K562 (cell line): ENCODE results near the gene DLGAP1. TPM values are rescaled to one million over a fixed set of nuclear protein-coding genes. Genes with fewer than 3 reads are reported as not detected.

Experiments
- BRD4 ChIP-seq: fragments of 200-600 bp; sonication (generic); IDR thresholded peaks from 2 replicates; pipeline ENCODE4 v1.6.1; 2017; ENCODE audit warnings: inconsistent platforms
- DDX20 ChIP-seq: fragments of 450-650 bp; IDR thresholded peaks from 2 replicates; pipeline ENCODE4 v1.6.1; 2016; ENCODE audit warnings: missing genetic modification characterization, low read depth, mild to moderate bottlenecking, missing compliant biosample characterization, moderate library complexity
- GTF2F1 ChIP-seq: IDR thresholded peaks from 2 replicates; pipeline ENCODE4 v1.6.1; 2011; ENCODE audit warnings: low read depth, low read length, improper control_type of control experiment
- HDAC2 ChIP-seq: fragments of 450-650 bp; IDR thresholded peaks from 2 replicates; pipeline ENCODE4 v1.6.1; 2016; ENCODE audit warnings: mild to moderate bottlenecking
- HIVEP1 ChIP-seq: fragments of 250-450 bp; sonication (Bioruptor Pico); IDR thresholded peaks from 2 replicates; pipeline ENCODE4 v1.4.0; 2020; ENCODE audit warnings: mild to moderate bottlenecking
- MECOM ChIP-seq: fragments of 250-450 bp; sonication (Bioruptor Pico); IDR thresholded peaks from 2 replicates; pipeline ENCODE4 v1.8.0; 2022; ENCODE audit warnings: inconsistent platforms
- PHF21A ChIP-seq: fragments of 450-650 bp; IDR thresholded peaks from 2 replicates; pipeline ENCODE4 v1.6.1; 2017; ENCODE audit warnings: low read depth, borderline replicate concordance
- RFX7 ChIP-seq: fragments of 250-450 bp; sonication (Bioruptor Pico); IDR thresholded peaks from 2 replicates; pipeline ENCODE4 v1.5.1; 2021; ENCODE audit warnings: mild to moderate bottlenecking
- SMARCE1 ChIP-seq: fragments of 450-650 bp; IDR thresholded peaks from 2 replicates; pipeline ENCODE4 v1.7.1; 2016; ENCODE audit warnings: mild to moderate bottlenecking
- SRSF1 ChIP-seq: fragments of 200-400 bp; formaldehyde crosslinking; IDR thresholded peaks from 2 replicates; pipeline ENCODE4 v1.6.1; 2017; ENCODE audit warnings: mild to moderate bottlenecking, low read depth, low read length, moderate library complexity
- TEAD1 ChIP-seq, 2 experiments: fragments of 450-650 bp in 1 of 2; sonication (generic) in 1 of 2; formaldehyde crosslinking; IDR thresholded peaks; 2 replicates each; pipeline versions ENCODE4 v1.4.0 to v1.8.0; 2020 to 2022; ENCODE audit warnings: mild to moderate bottlenecking in 2 of 2, missing genetic modification reagents in 1 of 2
- TEAD2 ChIP-seq: fragments of 450-650 bp; IDR thresholded peaks from 2 replicates; pipeline ENCODE4 v1.6.1; 2016; ENCODE audit warnings: missing genetic modification characterization, control low read depth, missing compliant biosample characterization
- ZNF551 ChIP-seq: fragments of 250-450 bp; sonication (Bioruptor Pico); IDR thresholded peaks from 2 replicates; pipeline ENCODE4 v1.5.0; 2021; ENCODE audit warnings: mild to moderate bottlenecking, moderate library complexity
- polyA plus RNA-seq, 8 experiments: library from polyadenylated mRNA; depleted of rRNA in 4 of 8; stranded (reverse) in 5 of 8; unstranded in 3 of 8; fragments of >200 nt; fragmentation: Nextera tagmentation in 2 of 8; fragmentation: Illumina TruSeq in 1 of 8; extraction: Ambion mirVana in 2 of 8; extraction: Trizol in 1 of 8; gene quantifications; 2 replicates each; pipeline versions ENCODE4 v1.2.1 to v1.2.3, GENCODE V29; 2011 to 2014; ENCODE audit warnings: inconsistent platforms in 1 of 8, missing spikeins in 1 of 8
- total RNA-seq, 7 experiments: library from RNA; depleted of rRNA in 6 of 7; stranded (reverse); fragments of >200 nt in 6 of 7; fragmentation: Illumina TruSeq in 2 of 7; extraction: Trizol in 2 of 7; gene quantifications; 2 replicates each; pipeline versions ENCODE4 v1.2.1 to v1.2.3, GENCODE V29; 2011 to 2021; ENCODE audit warnings: low replicate concordance in 1 of 7
- TF ChIP-seq, protein P1 (sequence below): IDR thresholded peaks from 3 replicates; pipeline ENCODE4 v1.6.1; 2011; ENCODE audit warnings: borderline replicate concordance, mild to moderate bottlenecking, moderate library complexity; ENCODE audit not compliant: insufficient read length; ENCODE audit errors: extremely low read depth
- TF ChIP-seq, protein P2 (sequence below): fragments of 250-450 bp; sonication (Bioruptor Pico); IDR thresholded peaks from 2 replicates; pipeline ENCODE4 v1.6.1; 2021; ENCODE audit warnings: mild to moderate bottlenecking
- TF ChIP-seq, protein P3 (sequence below), 3 experiments: fragments of 200-800 bp in 1 of 3; fragments of 250-450 bp in 1 of 3; fragments of 450-650 bp in 1 of 3; sonication (Bioruptor Pico) in 1 of 3; sonication (Bioruptor generic) in 1 of 3; formaldehyde crosslinking in 1 of 3; IDR thresholded peaks; 2 replicates each; pipeline versions ENCODE4 v1.6.1 to v1.8.0; 2016 to 2022; ENCODE audit warnings: mild to moderate bottlenecking in 2 of 3, missing genetic modification characterization in 2 of 3, missing compliant biosample characterization in 1 of 3, moderate library complexity in 1 of 3
- TF ChIP-seq, protein P4 (sequence below): fragments of 450-650 bp; IDR thresholded peaks from 2 replicates; pipeline ENCODE4 v1.7.1; 2018; ENCODE audit warnings: mild to moderate bottlenecking, low read depth; ENCODE audit not compliant: partially characterized antibody

DLGAP1 gene
- total and polyA plus RNA-seq, 9 of the 15 experiments (the other 6 are each of a cell fraction or from before 2014, with no cell fraction given), result 0.04 to 0.22 (median 0.08) TPM

DNA sequence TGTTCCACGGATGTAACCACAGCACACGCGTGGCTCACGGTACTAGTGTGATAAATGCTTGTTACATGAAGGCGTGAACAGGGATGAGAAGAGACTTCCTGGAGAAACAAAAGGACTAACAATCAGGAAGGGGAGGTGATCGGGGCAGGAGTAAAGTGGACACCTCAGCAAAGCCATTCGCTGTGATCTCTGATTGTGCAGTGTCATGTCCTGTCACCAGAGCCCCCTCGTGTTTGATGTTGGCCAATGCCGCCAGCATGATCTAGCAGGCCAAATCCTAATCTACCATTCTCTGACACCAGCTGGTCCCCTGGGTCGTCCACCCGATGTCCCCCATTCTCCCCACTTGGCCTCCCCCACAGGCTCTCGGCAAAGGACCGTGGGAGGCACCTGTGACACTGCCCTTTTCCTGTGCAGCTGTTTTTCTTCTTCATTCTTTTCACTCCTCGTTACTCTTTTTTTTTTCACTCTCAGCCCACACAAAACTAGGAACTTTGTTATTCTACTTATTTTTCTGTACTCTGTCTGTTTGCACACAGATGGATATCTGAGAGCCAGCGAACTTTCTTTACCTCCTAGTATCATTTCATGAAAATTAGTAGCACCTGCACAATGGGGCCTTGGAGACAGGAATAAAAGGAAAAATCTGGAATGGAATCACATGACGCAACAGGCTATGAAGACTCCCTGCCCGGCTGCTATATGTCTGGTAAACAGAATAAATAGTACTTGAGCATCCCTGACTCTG is 858.3 kb downstream of the DLGAP1 start (continued):
- TF ChIP-seq, protein P1, sequence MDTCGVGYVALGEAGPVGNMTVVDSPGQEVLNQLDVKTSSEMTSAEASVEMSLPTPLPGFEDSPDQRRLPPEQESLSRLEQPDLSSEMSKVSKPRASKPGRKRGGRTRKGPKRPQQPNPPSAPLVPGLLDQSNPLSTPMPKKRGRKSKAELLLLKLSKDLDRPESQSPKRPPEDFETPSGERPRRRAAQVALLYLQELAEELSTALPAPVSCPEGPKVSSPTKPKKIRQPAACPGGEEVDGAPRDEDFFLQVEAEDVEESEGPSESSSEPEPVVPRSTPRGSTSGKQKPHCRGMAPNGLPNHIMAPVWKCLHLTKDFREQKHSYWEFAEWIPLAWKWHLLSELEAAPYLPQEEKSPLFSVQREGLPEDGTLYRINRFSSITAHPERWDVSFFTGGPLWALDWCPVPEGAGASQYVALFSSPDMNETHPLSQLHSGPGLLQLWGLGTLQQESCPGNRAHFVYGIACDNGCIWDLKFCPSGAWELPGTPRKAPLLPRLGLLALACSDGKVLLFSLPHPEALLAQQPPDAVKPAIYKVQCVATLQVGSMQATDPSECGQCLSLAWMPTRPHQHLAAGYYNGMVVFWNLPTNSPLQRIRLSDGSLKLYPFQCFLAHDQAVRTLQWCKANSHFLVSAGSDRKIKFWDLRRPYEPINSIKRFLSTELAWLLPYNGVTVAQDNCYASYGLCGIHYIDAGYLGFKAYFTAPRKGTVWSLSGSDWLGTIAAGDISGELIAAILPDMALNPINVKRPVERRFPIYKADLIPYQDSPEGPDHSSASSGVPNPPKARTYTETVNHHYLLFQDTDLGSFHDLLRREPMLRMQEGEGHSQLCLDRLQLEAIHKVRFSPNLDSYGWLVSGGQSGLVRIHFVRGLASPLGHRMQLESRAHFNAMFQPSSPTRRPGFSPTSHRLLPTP, result no peak
- TF ChIP-seq DDX20 (tag) (peak; percentile 74; the same call in 1 of the 2 replicates), SMARCE1 (no peak), MECOM (0 out of 2 replicates have a peak, but pooled peaks have one; percentile 20), RFX7 (CRISPR knock-in tag) (no peak), SRSF1 (no peak), HIVEP1 (peak; percentile 38; the same call in 1 of the 2 replicates), ZNF551 (CRISPR knock-in tag) (no peak), HDAC2 (no peak), TEAD1 (CRISPR knock-in tag; IDR thresholded peaks at IDR 0.05) (peak in 1 of 2 experiments; percentile 82; a peak in 1 of 4 replicates), GTF2F1 (peak; percentile 62; the same call in 1 of the 2 replicates), BRD4 (peak; percentile 66; the same call in 1 of the 2 replicates), PHF21A (no peak), TEAD2 (peak; percentile 68; the same call in 1 of the 2 replicates)
- TF ChIP-seq, protein P2, sequence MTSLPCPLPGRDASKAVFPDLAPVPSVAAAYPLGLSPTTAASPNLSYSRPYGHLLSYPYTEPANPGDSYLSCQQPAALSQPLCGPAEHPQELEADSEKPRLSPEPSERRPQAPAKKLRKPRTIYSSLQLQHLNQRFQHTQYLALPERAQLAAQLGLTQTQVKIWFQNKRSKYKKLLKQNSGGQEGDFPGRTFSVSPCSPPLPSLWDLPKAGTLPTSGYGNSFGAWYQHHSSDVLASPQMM (CRISPR knock-in tag), result no peak
- TF ChIP-seq, protein P3, sequence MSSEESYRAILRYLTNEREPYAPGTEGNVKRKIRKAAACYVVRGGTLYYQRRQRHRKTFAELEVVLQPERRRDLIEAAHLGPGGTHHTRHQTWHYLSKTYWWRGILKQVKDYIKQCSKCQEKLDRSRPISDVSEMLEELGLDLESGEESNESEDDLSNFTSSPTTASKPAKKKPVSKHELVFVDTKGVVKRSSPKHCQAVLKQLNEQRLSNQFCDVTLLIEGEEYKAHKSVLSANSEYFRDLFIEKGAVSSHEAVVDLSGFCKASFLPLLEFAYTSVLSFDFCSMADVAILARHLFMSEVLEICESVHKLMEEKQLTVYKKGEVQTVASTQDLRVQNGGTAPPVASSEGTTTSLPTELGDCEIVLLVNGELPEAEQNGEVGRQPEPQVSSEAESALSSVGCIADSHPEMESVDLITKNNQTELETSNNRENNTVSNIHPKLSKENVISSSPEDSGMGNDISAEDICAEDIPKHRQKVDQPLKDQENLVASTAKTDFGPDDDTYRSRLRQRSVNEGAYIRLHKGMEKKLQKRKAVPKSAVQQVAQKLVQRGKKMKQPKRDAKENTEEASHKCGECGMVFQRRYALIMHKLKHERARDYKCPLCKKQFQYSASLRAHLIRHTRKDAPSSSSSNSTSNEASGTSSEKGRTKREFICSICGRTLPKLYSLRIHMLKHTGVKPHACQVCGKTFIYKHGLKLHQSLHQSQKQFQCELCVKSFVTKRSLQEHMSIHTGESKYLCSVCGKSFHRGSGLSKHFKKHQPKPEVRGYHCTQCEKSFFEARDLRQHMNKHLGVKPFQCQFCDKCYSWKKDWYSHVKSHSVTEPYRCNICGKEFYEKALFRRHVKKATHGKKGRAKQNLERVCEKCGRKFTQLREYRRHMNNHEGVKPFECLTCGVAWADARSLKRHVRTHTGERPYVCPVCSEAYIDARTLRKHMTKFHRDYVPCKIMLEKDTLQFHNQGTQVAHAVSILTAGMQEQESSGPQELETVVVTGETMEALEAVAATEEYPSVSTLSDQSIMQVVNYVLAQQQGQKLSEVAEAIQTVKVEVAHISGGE (CRISPR knock-in tag; IDR thresholded peaks at IDR 0.05), result no peak
- TF ChIP-seq, protein P4, sequence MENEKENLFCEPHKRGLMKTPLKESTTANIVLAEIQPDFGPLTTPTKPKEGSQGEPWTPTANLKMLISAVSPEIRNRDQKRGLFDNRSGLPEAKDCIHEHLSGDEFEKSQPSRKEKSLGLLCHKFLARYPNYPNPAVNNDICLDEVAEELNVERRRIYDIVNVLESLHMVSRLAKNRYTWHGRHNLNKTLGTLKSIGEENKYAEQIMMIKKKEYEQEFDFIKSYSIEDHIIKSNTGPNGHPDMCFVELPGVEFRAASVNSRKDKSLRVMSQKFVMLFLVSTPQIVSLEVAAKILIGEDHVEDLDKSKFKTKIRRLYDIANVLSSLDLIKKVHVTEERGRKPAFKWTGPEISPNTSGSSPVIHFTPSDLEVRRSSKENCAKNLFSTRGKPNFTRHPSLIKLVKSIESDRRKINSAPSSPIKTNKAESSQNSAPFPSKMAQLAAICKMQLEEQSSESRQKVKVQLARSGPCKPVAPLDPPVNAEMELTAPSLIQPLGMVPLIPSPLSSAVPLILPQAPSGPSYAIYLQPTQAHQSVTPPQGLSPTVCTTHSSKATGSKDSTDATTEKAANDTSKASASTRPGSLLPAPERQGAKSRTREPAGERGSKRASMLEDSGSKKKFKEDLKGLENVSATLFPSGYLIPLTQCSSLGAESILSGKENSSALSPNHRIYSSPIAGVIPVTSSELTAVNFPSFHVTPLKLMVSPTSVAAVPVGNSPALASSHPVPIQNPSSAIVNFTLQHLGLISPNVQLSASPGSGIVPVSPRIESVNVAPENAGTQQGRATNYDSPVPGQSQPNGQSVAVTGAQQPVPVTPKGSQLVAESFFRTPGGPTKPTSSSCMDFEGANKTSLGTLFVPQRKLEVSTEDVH, result no peak
